Thyroid gland (tissue), 4 donors: ENCODE measurements around the gene RBM19.

ENCODE experiments used
- POLR2A ChIP-seq, 2 donors: fragments of 450-650 bp; IDR thresholded peaks; one replicate each; pipeline ENCODE4 v1.6.1; 2017; ENCODE audit warnings: antibody characterized with exemption in 2 of 2, mild to moderate bottlenecking in 2 of 2, moderate library complexity in 1 of 2
- TF ChIP-seq, protein P1 (sequence below), 6 experiments: fragments of 200-600 bp in 3 of 6; fragments of 450-650 bp in 3 of 6; sonication (generic) in 3 of 6; IDR thresholded peaks; one replicate each; pipeline ENCODE4 v1.5.1; 2016 to 2019; ENCODE audit warnings: antibody characterized with exemption in 6 of 6, mild to moderate bottlenecking in 2 of 6, inconsistent platforms in 1 of 6, moderate library complexity in 1 of 6

DNA sequence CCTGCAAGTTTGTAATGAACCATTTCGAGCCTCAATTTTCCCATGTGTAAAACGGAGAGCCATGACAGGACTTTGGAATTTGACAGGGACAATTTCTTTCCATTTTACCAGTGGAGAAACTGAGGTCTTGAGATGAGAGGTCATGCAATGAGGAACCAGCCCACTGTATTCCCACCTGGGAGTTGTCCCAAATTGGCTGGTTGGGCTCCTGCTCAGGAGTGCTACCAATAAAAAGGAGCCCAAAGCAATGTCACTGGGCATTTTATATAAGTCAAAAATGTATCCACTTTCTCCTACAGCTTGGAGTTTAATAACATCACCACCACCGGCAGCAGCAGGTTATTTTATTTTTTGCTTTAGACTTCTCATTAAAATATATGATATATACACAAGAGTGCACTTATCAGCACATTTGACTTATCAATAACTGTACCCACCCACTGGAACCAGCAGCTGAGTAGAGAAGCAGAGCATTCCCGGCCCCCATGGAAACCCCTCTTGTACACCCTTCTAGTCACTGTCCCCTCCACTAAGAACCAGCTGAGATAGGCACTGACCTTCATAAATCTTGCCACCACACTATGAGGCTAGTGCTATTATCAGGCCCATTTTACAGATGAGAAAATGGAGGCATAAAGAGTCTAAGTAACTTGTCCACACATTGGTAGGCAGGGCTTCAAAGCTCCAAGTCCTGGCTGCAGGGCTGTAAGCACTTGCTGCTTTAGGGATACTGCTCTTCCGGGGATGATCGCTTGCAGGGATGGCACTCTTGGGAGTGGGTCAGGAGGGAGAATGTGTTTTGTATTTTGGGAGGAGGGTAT, 25.3 kb upstream of the RBM19 start:
- TF ChIP-seq, protein P1, sequence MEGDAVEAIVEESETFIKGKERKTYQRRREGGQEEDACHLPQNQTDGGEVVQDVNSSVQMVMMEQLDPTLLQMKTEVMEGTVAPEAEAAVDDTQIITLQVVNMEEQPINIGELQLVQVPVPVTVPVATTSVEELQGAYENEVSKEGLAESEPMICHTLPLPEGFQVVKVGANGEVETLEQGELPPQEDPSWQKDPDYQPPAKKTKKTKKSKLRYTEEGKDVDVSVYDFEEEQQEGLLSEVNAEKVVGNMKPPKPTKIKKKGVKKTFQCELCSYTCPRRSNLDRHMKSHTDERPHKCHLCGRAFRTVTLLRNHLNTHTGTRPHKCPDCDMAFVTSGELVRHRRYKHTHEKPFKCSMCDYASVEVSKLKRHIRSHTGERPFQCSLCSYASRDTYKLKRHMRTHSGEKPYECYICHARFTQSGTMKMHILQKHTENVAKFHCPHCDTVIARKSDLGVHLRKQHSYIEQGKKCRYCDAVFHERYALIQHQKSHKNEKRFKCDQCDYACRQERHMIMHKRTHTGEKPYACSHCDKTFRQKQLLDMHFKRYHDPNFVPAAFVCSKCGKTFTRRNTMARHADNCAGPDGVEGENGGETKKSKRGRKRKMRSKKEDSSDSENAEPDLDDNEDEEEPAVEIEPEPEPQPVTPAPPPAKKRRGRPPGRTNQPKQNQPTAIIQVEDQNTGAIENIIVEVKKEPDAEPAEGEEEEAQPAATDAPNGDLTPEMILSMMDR (IDR thresholded peaks at IDR 0.05) = no peak
- TF ChIP-seq POLR2A (IDR thresholded peaks at IDR 0.05) = no peak
